Omental fat pad (tissue), 4 donors: ENCODE data around the gene MCEMP1. TPM values are rescaled to one million over a fixed set of nuclear protein-coding genes. Genes with fewer than 3 reads are reported as not detected.

Source experiments
- ATAC-seq: fragments of 150-250 bp; one replicate; pipeline ENCODE4 v1.9.1; 2016; ENCODE audit warnings: mild to moderate bottlenecking, moderate library complexity; ENCODE audit not compliant: low FRiP score
- DNase-seq: peaks from one replicate; pipeline ENCODE4 v3.0.0-alpha.2; 2019; ENCODE audit warnings: low spot score
- total RNA-seq, 4 donors: library from RNA; depleted of rRNA; stranded (reverse); fragments of >200 nt; gene quantifications; one replicate each; pipeline ENCODE4 v1.1.0, GENCODE V29; 2016
- TF ChIP-seq, protein P1 (sequence below), 3 donors: fragments of 450-650 bp; IDR thresholded peaks; one replicate each; pipeline ENCODE4 v1.5.1; 2016 to 2017; ENCODE audit warnings: antibody characterized with exemption in 3 of 3, mild to moderate bottlenecking in 3 of 3, moderate library complexity in 2 of 3

The MCEMP1 gene
- total RNA-seq: 1 to 10 TPM; 2.2 to 6.5 (median 3.4) TPM

GRCh38 chr19:7676854-7677253 is at the start of gene MCEMP1:
TSS of gene MCEMP1 (plus strand) at chr19:7677090. CDS start at chr19:7677121, 31 bp downstream.
- DNase-seq (no peak), ATAC-seq (no peak)
- TF ChIP-seq, protein P1, sequence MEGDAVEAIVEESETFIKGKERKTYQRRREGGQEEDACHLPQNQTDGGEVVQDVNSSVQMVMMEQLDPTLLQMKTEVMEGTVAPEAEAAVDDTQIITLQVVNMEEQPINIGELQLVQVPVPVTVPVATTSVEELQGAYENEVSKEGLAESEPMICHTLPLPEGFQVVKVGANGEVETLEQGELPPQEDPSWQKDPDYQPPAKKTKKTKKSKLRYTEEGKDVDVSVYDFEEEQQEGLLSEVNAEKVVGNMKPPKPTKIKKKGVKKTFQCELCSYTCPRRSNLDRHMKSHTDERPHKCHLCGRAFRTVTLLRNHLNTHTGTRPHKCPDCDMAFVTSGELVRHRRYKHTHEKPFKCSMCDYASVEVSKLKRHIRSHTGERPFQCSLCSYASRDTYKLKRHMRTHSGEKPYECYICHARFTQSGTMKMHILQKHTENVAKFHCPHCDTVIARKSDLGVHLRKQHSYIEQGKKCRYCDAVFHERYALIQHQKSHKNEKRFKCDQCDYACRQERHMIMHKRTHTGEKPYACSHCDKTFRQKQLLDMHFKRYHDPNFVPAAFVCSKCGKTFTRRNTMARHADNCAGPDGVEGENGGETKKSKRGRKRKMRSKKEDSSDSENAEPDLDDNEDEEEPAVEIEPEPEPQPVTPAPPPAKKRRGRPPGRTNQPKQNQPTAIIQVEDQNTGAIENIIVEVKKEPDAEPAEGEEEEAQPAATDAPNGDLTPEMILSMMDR (IDR thresholded peaks at IDR 0.05): no peak

- TF ChIP-seq, protein P1 (IDR thresholded peaks at IDR 0.05): no peak
- no peak for ATAC-seq
- DNase-seq: no peak
Observed at GRCh38 chr19:7627166-7627565, 49.7 kb upstream of the MCEMP1 start.

- DNase-seq (no peak), ATAC-seq (no peak)
- TF ChIP-seq, protein P1 (IDR thresholded peaks at IDR 0.05): no peak
Observed at GRCh38 chr19:7628589-7629311, 48.1 kb upstream of the MCEMP1 start.

DNA sequence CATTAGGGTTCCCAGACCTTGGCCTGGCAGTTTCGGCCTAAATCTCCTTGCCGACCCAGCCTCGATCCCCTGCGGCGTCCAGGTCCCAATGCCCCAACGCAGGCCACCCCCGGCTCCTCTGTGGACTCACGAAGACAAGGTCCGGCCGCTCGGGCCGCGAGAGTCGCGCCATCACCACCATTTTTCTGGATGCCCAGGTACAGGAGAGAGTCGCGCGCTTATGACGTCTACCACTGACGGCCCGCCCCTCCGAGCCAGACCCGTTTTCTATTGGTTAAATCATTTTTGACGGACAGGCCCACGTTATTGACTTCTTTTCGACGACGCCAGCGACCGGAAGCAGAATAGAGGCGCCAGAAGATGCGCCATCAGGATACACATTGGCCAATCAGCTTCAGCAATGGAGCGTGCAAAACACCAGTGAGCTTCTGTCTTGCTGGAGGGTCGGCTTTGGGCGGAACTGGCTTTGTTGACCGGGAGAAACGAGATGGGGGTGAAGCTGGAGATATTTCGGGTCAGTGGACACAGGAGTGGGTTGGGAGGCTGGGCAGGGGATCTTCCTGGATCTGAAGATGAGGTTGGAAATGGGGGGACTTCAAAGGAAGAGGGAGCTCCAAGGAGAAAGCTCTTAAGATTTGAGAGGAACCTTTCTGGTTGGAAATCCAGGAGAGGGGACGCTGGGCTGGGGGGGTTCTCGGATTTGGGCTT is 47.4 kb upstream of the MCEMP1 start, which contains the start of the genes PET100 and XAB2:
Gene PET100 (plus strand): TSS at position 447 of the 708 bp plus-strand sequence. CDS start 41 bp downstream, at position 488.
Gene XAB2 (minus strand): TSS at position 199 of the 708 bp plus-strand sequence. CDS start 18 bp downstream, at position 181.
- DNase-seq (peak; percentile 87), ATAC-seq (peak; percentile 96)

GRCh38 chr19:7631577-7631976 is 45.3 kb upstream of the MCEMP1 start:
- no peak for ATAC-seq
- DNase-seq: no peak
- TF ChIP-seq, protein P1 (IDR thresholded peaks at IDR 0.05): no peak

More for the DNA sequence above, 47.4 kb upstream of the MCEMP1 start, which contains the start of the genes PET100 and XAB2:
- TF ChIP-seq, protein P1 (IDR thresholded peaks at IDR 0.05): no peak

- DNase-seq (no peak), ATAC-seq (no peak)
- TF ChIP-seq, protein P1 (IDR thresholded peaks at IDR 0.05): no peak
Observed at GRCh38 chr19:7632340-7633203, 44.3 kb upstream of the MCEMP1 start.
